ENCODE results near the gene LEKR1.

LEKR1 gene

GRCh38 chr3:157081626-157082210 lies 255.6 kb downstream of the LEKR1 start:
- Histone ChIP-seq H3K9me3 (ENCODE audit: control insufficient read depth, insufficient read depth, low read length) (no peaks in the 10 kb centered on the region), H3K27me3 (ENCODE audit: control insufficient read depth, insufficient read depth, low read length) (peaks cover 10% of the 10 kb centered on the region), H3K27ac (ENCODE audit: low read depth, low read length) (no peak overlapping the region), H3K36me3 (ENCODE audit: control insufficient read depth, insufficient read depth, low read length) (no peaks in the 10 kb centered on the region), H3K9ac (ENCODE audit: low read depth, low read length) (no peak overlapping the region), H3K4me1 (ENCODE audit: control insufficient read depth, insufficient read depth, low read length) (peaks cover 11% of the 10 kb centered on the region), H3K4me3 (ENCODE audit: low read depth, low read length) (no peak overlapping the region)

GRCh38 chr3:157082305-157082982 lies 256.3 kb downstream of the LEKR1 start:
- H3K9me3 ChIP-seq (ENCODE audit: control insufficient read depth, insufficient read depth, low read length): no peaks in the 10 kb centered on the region
- H3K27ac ChIP-seq (ENCODE audit: low read depth, low read length): no peak overlapping the region
- no peak overlapping the region for H3K4me3 ChIP-seq (ENCODE audit: low read depth, low read length)
- no peaks in the 10 kb centered on the region for H3K36me3 ChIP-seq (ENCODE audit: control insufficient read depth, insufficient read depth, low read length)
- H3K9ac ChIP-seq (ENCODE audit: low read depth, low read length): no peak overlapping the region
- peaks cover 10% of the 10 kb centered on the region for H3K27me3 ChIP-seq (ENCODE audit: control insufficient read depth, insufficient read depth, low read length)
- H3K4me1 ChIP-seq (ENCODE audit: control insufficient read depth, insufficient read depth, low read length): peaks cover 19% of the 10 kb centered on the region

GRCh38 chr3:157083824-157084223 lies 257.7 kb downstream of the LEKR1 start:
- Histone ChIP-seq H3K9me3 (ENCODE audit: control insufficient read depth, insufficient read depth, low read length) (no peaks in the 10 kb centered on the region), H3K27me3 (ENCODE audit: control insufficient read depth, insufficient read depth, low read length) (peaks cover 10% of the 10 kb centered on the region), H3K4me3 (ENCODE audit: low read depth, low read length) (no peak overlapping the region), H3K36me3 (ENCODE audit: control insufficient read depth, insufficient read depth, low read length) (no peaks in the 10 kb centered on the region), H3K27ac (ENCODE audit: low read depth, low read length) (no peak overlapping the region), H3K9ac (ENCODE audit: low read depth, low read length) (no peak overlapping the region), H3K4me1 (ENCODE audit: control insufficient read depth, insufficient read depth, low read length) (peaks cover 29% of the 10 kb centered on the region)

GRCh38 chr3:157086060-157086750 lies 260.1 kb downstream of the LEKR1 start:
- Histone ChIP-seq H3K4me1 (ENCODE audit: control insufficient read depth, insufficient read depth, low read length) (peaks cover 34% of the 10 kb centered on the region), H3K9ac (ENCODE audit: low read depth, low read length) (no peak overlapping the region), H3K27ac (ENCODE audit: low read depth, low read length) (no peak overlapping the region)

GRCh38 chr3:157086775-157087174 lies 260.6 kb downstream of the LEKR1 start:
- H3K9ac ChIP-seq (ENCODE audit: low read depth, low read length): no peak overlapping the region
- H3K4me1 ChIP-seq (ENCODE audit: control insufficient read depth, insufficient read depth, low read length): peaks cover 30% of the 10 kb centered on the region

More at GRCh38 chr3:157086060-157086750, 260.1 kb downstream of the LEKR1 start:
- Histone ChIP-seq H3K27me3 (ENCODE audit: control insufficient read depth, insufficient read depth, low read length) (peaks cover 17% of the 10 kb centered on the region), H3K36me3 (ENCODE audit: control insufficient read depth, insufficient read depth, low read length) (no peaks in the 10 kb centered on the region), H3K4me3 (ENCODE audit: low read depth, low read length) (no peak overlapping the region), H3K9me3 (ENCODE audit: control insufficient read depth, insufficient read depth, low read length) (no peaks in the 10 kb centered on the region)

GRCh38 chr3:157087373-157087772 lies 261.2 kb downstream of the LEKR1 start:
- Histone ChIP-seq H3K36me3 (ENCODE audit: control insufficient read depth, insufficient read depth, low read length) (no peaks in the 10 kb centered on the region), H3K4me1 (ENCODE audit: control insufficient read depth, insufficient read depth, low read length) (peaks cover 28% of the 10 kb centered on the region), H3K9me3 (ENCODE audit: control insufficient read depth, insufficient read depth, low read length) (no peaks in the 10 kb centered on the region), H3K27me3 (ENCODE audit: control insufficient read depth, insufficient read depth, low read length) (peaks cover 14% of the 10 kb centered on the region), H3K4me3 (ENCODE audit: low read depth, low read length) (no peak overlapping the region), H3K27ac (ENCODE audit: low read depth, low read length) (peak overlapping the region; percentile 97), H3K9ac (ENCODE audit: low read depth, low read length) (no peak overlapping the region)

More at GRCh38 chr3:157086775-157087174, 260.6 kb downstream of the LEKR1 start:
- H3K27me3 ChIP-seq (ENCODE audit: control insufficient read depth, insufficient read depth, low read length): peaks cover 17% of the 10 kb centered on the region
- no peaks in the 10 kb centered on the region for H3K9me3 ChIP-seq (ENCODE audit: control insufficient read depth, insufficient read depth, low read length)
- H3K36me3 ChIP-seq (ENCODE audit: control insufficient read depth, insufficient read depth, low read length): no peaks in the 10 kb centered on the region
- H3K27ac ChIP-seq (ENCODE audit: low read depth, low read length): peak overlapping the region; percentile 12
- no peak overlapping the region for H3K4me3 ChIP-seq (ENCODE audit: low read depth, low read length)

DNA sequence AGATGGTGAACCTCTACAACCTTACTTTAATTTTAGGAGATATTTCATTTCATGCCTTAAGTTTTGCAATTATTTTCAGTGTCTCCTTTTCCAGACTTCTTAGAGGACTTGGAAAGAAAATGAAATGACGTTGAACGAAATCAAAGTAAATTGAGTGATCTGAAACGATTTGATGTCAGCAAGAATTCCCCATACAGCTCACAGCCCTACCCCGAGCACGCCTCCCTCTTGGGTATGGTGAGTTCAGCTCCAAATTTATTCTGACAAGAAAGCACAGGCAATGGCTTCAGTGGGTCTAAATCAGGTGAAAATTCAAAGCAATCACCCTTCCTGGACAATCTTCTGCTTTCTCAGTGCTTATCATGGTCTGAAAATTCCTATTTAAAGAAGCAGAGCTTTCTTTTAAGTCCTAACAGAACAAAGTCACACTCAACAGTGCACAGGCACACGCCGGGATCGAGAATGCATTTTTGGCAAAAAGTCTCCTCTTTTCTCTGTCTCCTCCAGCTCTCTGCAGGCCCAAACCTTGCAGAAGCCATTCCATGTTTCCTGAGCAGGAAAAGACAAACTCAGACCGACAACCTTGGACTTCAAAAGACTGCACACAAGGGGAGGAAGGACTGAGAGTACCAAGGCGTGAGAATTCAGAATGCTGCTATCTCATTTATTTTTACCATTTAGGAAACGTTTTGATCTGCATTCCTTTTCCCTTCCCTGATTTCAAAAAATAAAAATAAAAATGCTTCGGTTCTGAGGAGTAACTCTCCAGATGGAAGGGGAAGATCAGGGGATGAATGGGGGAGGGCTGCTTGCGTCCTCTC lies 261.8 kb downstream of the LEKR1 start:
- Histone ChIP-seq H3K4me3 (ENCODE audit: low read depth, low read length) (peak overlapping the region; percentile 67), H3K9me3 (ENCODE audit: control insufficient read depth, insufficient read depth, low read length) (no peaks in the 10 kb centered on the region), H3K36me3 (ENCODE audit: control insufficient read depth, insufficient read depth, low read length) (no peaks in the 10 kb centered on the region), H3K4me1 (ENCODE audit: control insufficient read depth, insufficient read depth, low read length) (peaks cover 34% of the 10 kb centered on the region), H3K9ac (ENCODE audit: low read depth, low read length) (peak overlapping the region; percentile 67; the same call in 1 of the 2 replicates), H3K27ac (ENCODE audit: low read depth, low read length) (peak overlapping the region; percentile 97), H3K27me3 (ENCODE audit: control insufficient read depth, insufficient read depth, low read length) (peaks cover 8% of the 10 kb centered on the region)

DNA sequence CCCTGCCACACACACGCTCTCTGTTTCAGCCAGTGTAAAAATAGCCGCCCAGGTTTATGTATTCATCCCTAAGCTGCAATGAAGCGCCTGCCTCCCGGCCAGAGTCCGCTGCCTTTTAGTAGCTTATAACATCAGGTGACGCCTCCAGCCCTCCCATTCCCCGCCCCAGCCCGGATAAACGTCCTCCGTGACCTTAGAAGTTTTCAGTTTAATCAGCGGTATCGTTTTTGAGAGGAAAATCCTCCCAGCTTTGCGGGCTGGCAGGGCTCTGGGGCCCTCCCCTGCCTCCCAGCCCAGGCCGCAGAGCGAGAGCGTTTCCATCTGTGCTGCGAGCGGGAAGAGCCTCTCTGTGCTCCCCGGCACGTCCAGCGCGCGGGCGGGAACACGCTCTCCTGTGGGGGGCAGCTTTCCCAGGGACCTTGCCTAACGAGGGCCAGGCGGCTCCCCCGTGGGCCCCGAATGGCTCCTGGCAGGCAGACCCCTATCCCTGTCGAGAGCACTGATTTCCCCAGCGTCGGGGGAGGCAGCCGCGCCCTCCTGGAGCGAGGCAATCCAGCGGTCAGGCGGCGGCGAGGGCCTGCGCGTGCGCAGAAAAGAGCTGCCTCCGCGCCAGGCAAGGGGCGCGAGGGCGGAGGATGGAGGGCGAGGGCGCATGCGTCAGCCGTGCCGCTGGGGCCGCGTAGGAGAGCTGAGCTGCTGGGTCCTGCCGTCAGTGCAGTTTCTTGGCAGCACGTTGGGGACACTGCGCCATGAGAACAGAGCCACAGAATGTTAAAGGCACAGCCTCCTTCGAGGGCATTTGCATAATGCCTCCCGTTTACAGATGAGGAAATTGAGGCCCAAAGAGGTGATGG lies 262.7 kb downstream of the LEKR1 start:
- Histone ChIP-seq H3K9ac (ENCODE audit: low read depth, low read length) (peak overlapping the region; percentile 67), H3K4me1 (ENCODE audit: control insufficient read depth, insufficient read depth, low read length) (peaks cover 40% of the 10 kb centered on the region), H3K27me3 (ENCODE audit: control insufficient read depth, insufficient read depth, low read length) (peaks cover 7% of the 10 kb centered on the region; the same call in 1 of the 2 replicates), H3K36me3 (ENCODE audit: control insufficient read depth, insufficient read depth, low read length) (no peaks in the 10 kb centered on the region), H3K9me3 (ENCODE audit: control insufficient read depth, insufficient read depth, low read length) (no peaks in the 10 kb centered on the region), H3K4me3 (ENCODE audit: low read depth, low read length) (peak overlapping the region; percentile 67), H3K27ac (ENCODE audit: low read depth, low read length) (peak overlapping the region; percentile 97)

- H3K36me3 ChIP-seq (ENCODE audit: control insufficient read depth, insufficient read depth, low read length): no peaks in the 10 kb centered on the region
- H3K4me1 ChIP-seq (ENCODE audit: control insufficient read depth, insufficient read depth, low read length): peaks cover 40% of the 10 kb centered on the region
- peak overlapping the region; percentile 97 for H3K27ac ChIP-seq (ENCODE audit: low read depth, low read length)
Measured at GRCh38 chr3:157089455-157090221, 263.5 kb downstream of the LEKR1 start.

More at GRCh38 chr3:157089455-157090221, 263.5 kb downstream of the LEKR1 start:
- H3K4me3 ChIP-seq (ENCODE audit: low read depth, low read length): 0 out of 2 replicates have a peak overlapping the region, but pooled peaks have one; percentile 31
- H3K9me3 ChIP-seq (ENCODE audit: control insufficient read depth, insufficient read depth, low read length): no peaks in the 10 kb centered on the region
- no peak overlapping the region for H3K9ac ChIP-seq (ENCODE audit: low read depth, low read length)
- peaks cover 7% of the 10 kb centered on the region; the same call in 1 of the 2 replicates for H3K27me3 ChIP-seq (ENCODE audit: control insufficient read depth, insufficient read depth, low read length)

Data from HUES48 (cell line).